GM15510 (cell line): Measurements from ENCODE around the gene DPYSL4.

Experiments used
- POLR2A ChIP-seq: IDR thresholded peaks from 3 replicates; pipeline ENCODE4 v1.6.1; 2011; ENCODE audit warnings: borderline replicate concordance; ENCODE audit not compliant: insufficient read length; ENCODE audit errors: extremely low read depth

The DPYSL4 gene

DNA sequence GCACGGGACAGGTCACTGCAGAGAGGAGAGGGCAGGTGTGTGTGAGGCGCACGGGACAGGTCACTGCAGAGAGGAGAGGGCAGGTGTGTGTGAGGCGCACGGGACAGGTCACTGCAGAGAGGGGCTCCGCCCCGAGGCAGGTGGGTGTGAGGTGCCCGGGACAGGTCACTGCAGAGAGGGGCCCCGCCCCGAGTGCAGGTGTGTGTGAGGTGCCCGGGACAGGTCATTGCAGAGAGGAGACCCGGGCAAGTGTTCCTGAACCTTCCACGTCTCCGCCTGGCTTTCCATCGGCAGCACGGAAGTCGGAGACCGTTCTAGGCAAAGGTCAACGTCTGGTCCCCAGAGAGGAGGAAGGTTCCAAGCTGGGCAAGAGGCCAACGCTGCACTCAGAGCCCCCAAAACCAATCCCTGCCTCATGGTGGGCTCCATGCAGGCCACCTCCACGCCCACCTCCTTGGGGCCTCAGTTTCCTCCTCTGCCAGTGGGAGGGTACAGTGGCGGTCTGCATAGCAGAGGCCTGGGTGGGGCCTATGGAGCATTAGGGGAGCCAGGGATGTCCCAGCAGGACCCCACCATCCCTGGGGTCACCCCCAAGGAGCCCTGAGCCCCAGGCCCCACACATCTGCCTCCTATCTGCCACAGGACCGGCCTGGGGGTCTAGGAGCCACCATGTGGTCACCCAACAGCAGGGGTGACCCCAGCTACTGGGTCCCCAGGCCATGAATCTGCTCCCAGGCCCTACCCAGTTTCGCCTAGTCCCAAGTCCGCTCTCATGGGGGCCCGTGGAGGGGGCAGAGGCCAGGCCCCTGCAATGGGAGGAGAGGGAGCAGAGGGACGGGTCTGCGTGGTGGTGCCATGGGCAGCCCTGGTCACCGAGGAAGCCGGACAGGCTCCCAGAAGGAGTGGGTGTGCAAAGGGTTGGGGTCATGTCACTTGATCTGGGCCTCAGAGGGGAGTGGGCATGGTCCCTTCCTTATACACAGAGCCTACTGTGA lies 64.0 kb downstream of the DPYSL4 start:
- TF ChIP-seq POLR2A = no peak

DNA sequence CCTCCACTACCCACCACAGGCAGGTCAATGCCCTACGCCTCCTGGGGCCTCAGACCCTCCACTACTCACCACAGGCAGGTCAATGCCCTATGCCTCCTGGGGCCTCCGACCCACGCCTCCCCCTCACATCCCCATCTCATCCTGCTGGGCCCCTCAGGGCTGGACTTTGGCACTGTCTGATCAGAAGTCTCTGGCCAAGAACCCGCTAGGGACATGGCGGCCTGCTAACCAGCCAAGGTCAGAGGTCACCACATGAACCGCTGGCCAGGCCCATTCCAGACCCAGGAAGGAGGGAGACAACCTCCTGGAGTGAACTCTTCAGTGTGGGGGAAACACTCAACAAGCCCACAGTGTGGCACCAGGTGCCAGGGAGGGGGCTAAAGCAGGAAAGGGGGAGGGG lies 65.2 kb downstream of the DPYSL4 start:
- TF ChIP-seq POLR2A = no peak

DNA sequence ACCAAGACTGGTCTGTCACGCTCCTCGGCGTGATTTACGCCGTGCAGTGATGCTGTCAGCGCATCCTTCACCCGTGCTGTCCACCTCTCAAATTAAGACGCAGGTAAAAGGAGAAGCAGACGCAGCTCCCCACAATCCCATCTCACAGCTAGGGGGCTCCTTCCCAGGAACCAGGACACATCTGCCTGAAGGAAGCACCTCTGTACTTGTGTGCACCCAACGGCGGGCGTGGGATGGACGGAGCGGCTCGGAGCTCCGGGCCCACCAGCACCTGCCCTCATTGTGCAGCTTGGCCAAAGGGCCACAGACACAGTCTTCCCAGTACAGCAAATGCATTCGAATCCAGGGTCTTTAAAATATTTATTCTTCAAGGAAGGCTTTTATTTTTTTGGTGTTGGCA lies 65.7 kb downstream of the DPYSL4 start:
- no peak for TF ChIP-seq POLR2A

DNA sequence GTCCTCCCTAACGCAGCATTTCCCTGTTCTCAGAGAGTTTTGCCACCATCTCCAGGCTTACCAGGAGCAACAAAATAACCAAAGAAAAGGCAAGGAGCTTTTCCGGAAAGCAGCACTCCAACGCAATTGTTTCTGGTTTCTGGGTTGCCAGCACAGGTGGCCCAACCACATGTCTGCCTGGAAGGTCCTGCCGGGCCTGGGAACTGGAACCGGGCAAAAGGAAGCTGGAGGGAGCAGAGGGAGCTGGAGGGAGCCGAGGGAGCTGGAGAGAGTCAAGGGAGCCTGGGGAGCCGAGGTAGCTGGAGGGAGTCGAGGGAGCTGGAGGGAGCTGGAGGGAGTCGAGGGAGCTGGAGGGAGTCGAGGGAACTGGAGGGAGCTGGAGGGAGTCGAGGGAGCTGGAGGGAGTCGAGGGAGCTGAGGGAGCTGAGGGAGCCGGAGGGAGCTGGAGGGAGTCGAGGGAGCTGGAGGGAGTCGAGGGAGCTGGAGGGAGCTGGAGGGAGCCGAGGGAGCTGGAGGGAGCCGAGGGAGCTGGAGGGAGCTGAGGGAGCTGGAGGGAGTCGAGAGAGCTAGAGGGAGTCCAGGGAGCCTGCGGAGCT lies 66.4 kb downstream of the DPYSL4 start:
- TF ChIP-seq POLR2A = no peak

DNA sequence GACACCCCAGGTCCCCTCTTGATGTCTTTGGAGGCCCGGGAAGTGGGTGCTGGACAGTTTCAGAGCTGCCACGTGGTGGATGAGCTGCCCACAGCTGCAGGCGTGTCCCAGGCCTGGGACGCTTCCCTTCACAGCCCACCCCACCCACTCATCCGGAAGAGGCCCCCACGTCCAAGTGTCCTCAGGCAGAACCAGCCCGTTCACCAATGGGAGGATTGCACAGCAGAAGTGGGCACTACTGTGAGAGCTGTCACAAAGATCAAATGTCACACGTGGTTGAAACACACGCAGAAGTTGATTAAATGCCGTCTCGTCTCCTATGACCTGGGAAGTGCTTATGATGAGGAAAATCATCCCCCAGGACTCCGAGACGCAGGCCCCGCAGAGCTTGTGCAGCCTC lies 68.1 kb downstream of the DPYSL4 start:
- TF ChIP-seq POLR2A = no peak
